HepG2 (cell line): ENCODE measurements around the gene CAMKK1. TPM values are rescaled to one million over a fixed set of nuclear protein-coding genes. Genes with fewer than 3 reads are reported as not detected.

Source experiments
- ATAC-seq: fragments of 200-7000 bp; cut with Tn5 transposase; 3 replicates; pipeline ENCODE4 v1.9.1; 2020; ENCODE audit warnings: mild to moderate bottlenecking, moderate library complexity
- BruUV-seq: library from RNA; stranded (reverse); fragments of 400-500 nt; replicated peaks from 2 replicates; lab custom pipeline; 2021; lab: Mats Ljungman, UMichigan
- CTCF ChIA-PET: fragments of 300-600 bp; formaldehyde crosslinking; extraction: SDS; loops from one replicate; lab custom pipeline; 2021; ENCODE audit warnings: low total read pairs, inconsistent platforms, low intra/inter-chr PET ratio; lab: Yijun Ruan, JAX
- POLR2A ChIA-PET: fragments of 350-600 bp; sonication (Branson Sonifier 250); formaldehyde crosslinking; loops from one replicate; lab custom pipeline; 2020; ENCODE audit warnings: antibody characterized with exemption, inconsistent platforms; lab: Yijun Ruan, JAX
- DNase-seq: peaks from one replicate; pipeline ENCODE4 v3.0.0-alpha.2; 2015; ENCODE audit warnings: low spot score
- FAIRE-seq: peaks from 3 replicates; lab custom pipeline; 2011; peaks lifted over from hg19 to GRCh38; lab: Jason Lieb, UNC
- H2AFZ ChIP-seq: one replicate; pipeline ENCODE4 v1.6.1; 2011; ENCODE audit warnings: low read length, inconsistent platforms
- H3K27ac ChIP-seq: fragments of 300-600 bp; 3 replicates; pipeline ENCODE4 v1.8.0; 2011; ENCODE audit warnings: mixed run types, mild to moderate bottlenecking, mixed read lengths, low read length, inconsistent platforms; ENCODE audit not compliant: insufficient read depth; ENCODE audit errors: extremely low read length
- H3K27me3 ChIP-seq, 2 experiments: fragments of 200-600 bp in 1 of 2; 2 replicates in 1 of 2; 3 replicates in 1 of 2; pipeline versions ENCODE4 v1.6.0 to v1.8.0; 2011; ENCODE audit warnings: low read length in 2 of 2, mild to moderate bottlenecking in 2 of 2, moderate library complexity in 2 of 2, inconsistent platforms in 1 of 2; ENCODE audit not compliant: insufficient read depth in 2 of 2, control insufficient read depth in 1 of 2
- H3K36me3 ChIP-seq, 2 experiments: fragments of 200-600 bp in 1 of 2; replicated peaks in 1 of 2; 2 replicates in 1 of 2; 3 replicates in 1 of 2; pipeline versions ENCODE4 v1.5.1 to v1.8.0; 2011; ENCODE audit warnings: low read length in 2 of 2, inconsistent platforms in 1 of 2; ENCODE audit not compliant: insufficient read depth in 2 of 2, control insufficient read depth in 1 of 2
- H3K4me1 ChIP-seq: 2 replicates; pipeline ENCODE4 v1.5.1; 2012; ENCODE audit warnings: low read length, inconsistent platforms; ENCODE audit not compliant: insufficient read depth
- H3K4me2 ChIP-seq: 2 replicates; pipeline ENCODE4 v1.6.0; 2011; ENCODE audit warnings: low read depth, low read length, inconsistent platforms
- H3K4me3 ChIP-seq, 3 experiments: fragments of 200-600 bp in 1 of 3; sonication (generic), shearing (Covaris generic) in 1 of 3; replicated peaks in 1 of 3; 2 replicates each; pipeline ENCODE4 v1.5.1; 2011 to 2016; ENCODE audit warnings: low read length in 3 of 3, inconsistent platforms in 2 of 3, low read depth in 2 of 3, mild to moderate bottlenecking in 2 of 3, control low read depth in 1 of 3, mixed read lengths in 1 of 3; ENCODE audit not compliant: insufficient read depth in 1 of 3
- H3K79me2 ChIP-seq: one replicate; pipeline ENCODE4 v1.6.1; 2011; ENCODE audit warnings: low read length, inconsistent platforms; ENCODE audit not compliant: insufficient read depth
- H3K9ac ChIP-seq: 2 replicates; pipeline ENCODE4 v1.6.0; 2011; ENCODE audit warnings: mild to moderate bottlenecking, low read depth, low read length, inconsistent platforms; ENCODE audit not compliant: insufficient read depth
- H3K9me3 ChIP-seq: 2 replicates; pipeline ENCODE4 v1.5.1; 2012; ENCODE audit warnings: mild to moderate bottlenecking, low read length
- H4K20me1 ChIP-seq: 2 replicates; pipeline ENCODE4 v1.6.0; 2011; ENCODE audit warnings: inconsistent platforms, mild to moderate bottlenecking, low read length, moderate library complexity; ENCODE audit not compliant: insufficient read depth
- ATAD3A ChIP-seq: sonication (generic); formaldehyde crosslinking; IDR thresholded peaks from 2 replicates; pipeline ENCODE4 v1.4.0; 2020; ENCODE audit warnings: missing genetic modification reagents
- CAMTA2 ChIP-seq: sonication (generic); formaldehyde crosslinking; IDR thresholded peaks from 2 replicates; pipeline ENCODE4 v1.4.0; 2020; ENCODE audit warnings: mild to moderate bottlenecking, missing genetic modification reagents, borderline replicate concordance
- CC2D1A ChIP-seq: sonication (generic); formaldehyde crosslinking; IDR thresholded peaks from 2 replicates; pipeline ENCODE4 v1.8.1; 2023; ENCODE audit warnings: mild to moderate bottlenecking, missing genetic modification reagents
- EHMT2 ChIP-seq: fragments of 200-600 bp; sonication (generic); IDR thresholded peaks from 2 replicates; pipeline ENCODE4 v1.7.0; 2017; ENCODE audit warnings: antibody characterized with exemption, low read depth, low read length, borderline replicate concordance
- HNRNPK ChIP-seq: fragments of 200-400 bp; formaldehyde crosslinking; IDR thresholded peaks from 2 replicates; pipeline ENCODE4 v1.6.1; 2018; ENCODE audit warnings: low read length, low read depth, moderate library complexity, mild to moderate bottlenecking; ENCODE audit not compliant: poor library complexity, severe bottlenecking
- MIXL1 ChIP-seq: IDR thresholded peaks from 2 replicates; pipeline ENCODE4 v1.6.1; 2016
- ZBTB21 ChIP-seq: sonication (generic); formaldehyde crosslinking; IDR thresholded peaks from 2 replicates; pipeline ENCODE4 v1.4.0; 2020; ENCODE audit warnings: missing genetic modification reagents
- ZBTB8A ChIP-seq: sonication (generic); formaldehyde crosslinking; IDR thresholded peaks from 2 replicates; pipeline ENCODE4 v1.4.0; 2020; ENCODE audit warnings: mild to moderate bottlenecking, low read depth, missing genetic modification reagents, borderline replicate concordance
- ZFP37 ChIP-seq: sonication (generic); formaldehyde crosslinking; IDR thresholded peaks from 2 replicates; pipeline ENCODE4 v1.4.0; 2020; ENCODE audit warnings: missing genetic modification reagents, borderline replicate concordance
- ZNF253 ChIP-seq: sonication (generic); formaldehyde crosslinking; IDR thresholded peaks from 2 replicates; pipeline ENCODE4 v1.8.0; 2022; ENCODE audit warnings: mild to moderate bottlenecking, missing genetic modification reagents, borderline replicate concordance
- ZNF331 ChIP-seq: sonication (generic); formaldehyde crosslinking; IDR thresholded peaks from 2 replicates; pipeline ENCODE4 v1.4.0; 2020; ENCODE audit warnings: missing genetic modification reagents
- ZSCAN25 ChIP-seq: sonication (generic); formaldehyde crosslinking; IDR thresholded peaks from 2 replicates; pipeline ENCODE4 v1.8.0; 2022; ENCODE audit warnings: mild to moderate bottlenecking, missing genetic modification reagents
- WGBS: methylation state at CpG from one replicate; pipeline ENCODE4 v1.1.6; 2017; ENCODE audit warnings: low lambda C conversion rate; 5-methylcytosine and 5-hydroxymethylcytosine counted together
- in situ Hi-C: cut with HindIII; loops from 2 replicates; pipeline ENCODE4 v1.10.0; 2017; ENCODE audit warnings: low pct_unique_long_range_greater_than_20kb; ENCODE audit not compliant: extremely low pct_ligation_motif_present
- intact Hi-C: fragments of 100-400 bp; cut with micrococcal nuclease; formaldehyde crosslinking; loops from one replicate; pipeline ENCODE4 v1.10.0; 2022; ENCODE audit not compliant: unreplicated experiment
- polyA plus RNA-seq, 8 experiments: library from polyadenylated mRNA; depleted of rRNA in 3 of 8; stranded (reverse) in 7 of 8; unstranded in 1 of 8; fragments of >200 nt; fragmentation: Illumina TruSeq in 4 of 8; extraction: Trizol in 4 of 8; gene quantifications; 2 replicates each; pipeline versions ENCODE4 v1.2.1 to v1.2.3, GENCODE V29; 2011 to 2016; ENCODE audit warnings: low read depth in 4 of 8, missing spikeins in 1 of 8, mixed read lengths in 1 of 8; ENCODE audit not compliant: insufficient read depth in 1 of 8
- total RNA-seq, 5 experiments: library from RNA; depleted of rRNA; stranded (reverse); fragments of >200 nt; fragmentation: Illumina TruSeq; extraction: Trizol; gene quantifications; 2 replicates each; pipeline ENCODE4 v1.2.3, GENCODE V29; 2016; ENCODE audit warnings: low read depth in 1 of 5
- TF ChIP-seq, protein P1 (sequence below): sonication (generic); formaldehyde crosslinking; IDR thresholded peaks from 2 replicates; pipeline ENCODE4 v1.8.0; 2022; ENCODE audit warnings: mild to moderate bottlenecking, missing genetic modification reagents; ENCODE audit not compliant: insufficient replicate concordance
- TF ChIP-seq, protein P2 (sequence below): sonication (generic); formaldehyde crosslinking; IDR thresholded peaks from 2 replicates; pipeline ENCODE4 v1.9.0; 2021; ENCODE audit warnings: missing genetic modification reagents, borderline replicate concordance
- TF ChIP-seq, protein P3 (sequence below): IDR thresholded peaks from 2 replicates; pipeline ENCODE4 v1.6.1; 2012; ENCODE audit warnings: low read depth, low read length, improper control_type of control experiment
- TF ChIP-seq, protein P4 (sequence below): sonication (generic); formaldehyde crosslinking; IDR thresholded peaks from 2 replicates; pipeline ENCODE4 v1.4.0; 2020; ENCODE audit warnings: missing genetic modification reagents
- TF ChIP-seq, protein P5 (sequence below): sonication (generic); formaldehyde crosslinking; IDR thresholded peaks from 2 replicates; pipeline ENCODE4 v1.5.1; 2020; ENCODE audit warnings: missing genetic modification reagents, mild to moderate bottlenecking, borderline replicate concordance

CAMKK1 gene
- total and polyA plus RNA-seq, 2 of the 13 experiments (the other 11 are each of a cell fraction or from before 2014, with no cell fraction given): 1.5 to 1.6 TPM

DNA sequence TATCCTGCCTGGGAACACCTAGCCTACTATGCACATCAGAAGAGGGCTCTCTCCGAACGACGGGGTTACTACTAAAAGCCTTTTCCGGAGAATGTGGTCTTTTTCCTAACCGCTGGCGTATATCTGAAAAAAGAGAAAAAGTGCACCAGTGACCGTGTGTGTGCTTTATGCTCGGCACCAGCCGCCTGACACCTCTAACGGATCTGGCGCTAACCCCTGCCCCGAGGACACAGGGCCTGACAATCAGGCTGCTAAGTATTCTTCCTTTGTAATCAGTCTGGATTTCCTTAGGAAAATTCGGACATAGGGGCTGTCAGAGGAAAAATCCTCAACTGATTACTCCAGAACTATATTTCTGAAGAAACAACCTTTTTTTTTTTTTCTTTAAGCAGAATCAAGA is 78.5 kb downstream of the CAMKK1 start:
- no peak for TF ChIP-seq ZFP37 (CRISPR knock-in tag)
- no peak for TF ChIP-seq ZSCAN25
- no peak for TF ChIP-seq MIXL1 (CRISPR knock-in tag)
- TF ChIP-seq ZBTB21 (CRISPR knock-in tag): no peak
- TF ChIP-seq, protein P1, sequence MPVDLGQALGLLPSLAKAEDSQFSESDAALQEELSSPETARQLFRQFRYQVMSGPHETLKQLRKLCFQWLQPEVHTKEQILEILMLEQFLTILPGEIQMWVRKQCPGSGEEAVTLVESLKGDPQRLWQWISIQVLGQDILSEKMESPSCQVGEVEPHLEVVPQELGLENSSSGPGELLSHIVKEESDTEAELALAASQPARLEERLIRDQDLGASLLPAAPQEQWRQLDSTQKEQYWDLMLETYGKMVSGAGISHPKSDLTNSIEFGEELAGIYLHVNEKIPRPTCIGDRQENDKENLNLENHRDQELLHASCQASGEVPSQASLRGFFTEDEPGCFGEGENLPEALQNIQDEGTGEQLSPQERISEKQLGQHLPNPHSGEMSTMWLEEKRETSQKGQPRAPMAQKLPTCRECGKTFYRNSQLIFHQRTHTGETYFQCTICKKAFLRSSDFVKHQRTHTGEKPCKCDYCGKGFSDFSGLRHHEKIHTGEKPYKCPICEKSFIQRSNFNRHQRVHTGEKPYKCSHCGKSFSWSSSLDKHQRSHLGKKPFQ (CRISPR knock-in tag): no peak
- TF ChIP-seq ZNF331 (CRISPR knock-in tag): no peak
- no peak for TF ChIP-seq ZNF253
- TF ChIP-seq, protein P2, sequence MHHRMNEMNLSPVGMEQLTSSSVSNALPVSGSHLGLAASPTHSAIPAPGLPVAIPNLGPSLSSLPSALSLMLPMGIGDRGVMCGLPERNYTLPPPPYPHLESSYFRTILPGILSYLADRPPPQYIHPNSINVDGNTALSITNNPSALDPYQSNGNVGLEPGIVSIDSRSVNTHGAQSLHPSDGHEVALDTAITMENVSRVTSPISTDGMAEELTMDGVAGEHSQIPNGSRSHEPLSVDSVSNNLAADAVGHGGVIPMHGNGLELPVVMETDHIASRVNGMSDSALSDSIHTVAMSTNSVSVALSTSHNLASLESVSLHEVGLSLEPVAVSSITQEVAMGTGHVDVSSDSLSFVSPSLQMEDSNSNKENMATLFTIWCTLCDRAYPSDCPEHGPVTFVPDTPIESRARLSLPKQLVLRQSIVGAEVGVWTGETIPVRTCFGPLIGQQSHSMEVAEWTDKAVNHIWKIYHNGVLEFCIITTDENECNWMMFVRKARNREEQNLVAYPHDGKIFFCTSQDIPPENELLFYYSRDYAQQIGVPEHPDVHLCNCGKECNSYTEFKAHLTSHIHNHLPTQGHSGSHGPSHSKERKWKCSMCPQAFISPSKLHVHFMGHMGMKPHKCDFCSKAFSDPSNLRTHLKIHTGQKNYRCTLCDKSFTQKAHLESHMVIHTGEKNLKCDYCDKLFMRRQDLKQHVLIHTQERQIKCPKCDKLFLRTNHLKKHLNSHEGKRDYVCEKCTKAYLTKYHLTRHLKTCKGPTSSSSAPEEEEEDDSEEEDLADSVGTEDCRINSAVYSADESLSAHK (CRISPR knock-in tag): no peak
- TF ChIP-seq, protein P3, sequence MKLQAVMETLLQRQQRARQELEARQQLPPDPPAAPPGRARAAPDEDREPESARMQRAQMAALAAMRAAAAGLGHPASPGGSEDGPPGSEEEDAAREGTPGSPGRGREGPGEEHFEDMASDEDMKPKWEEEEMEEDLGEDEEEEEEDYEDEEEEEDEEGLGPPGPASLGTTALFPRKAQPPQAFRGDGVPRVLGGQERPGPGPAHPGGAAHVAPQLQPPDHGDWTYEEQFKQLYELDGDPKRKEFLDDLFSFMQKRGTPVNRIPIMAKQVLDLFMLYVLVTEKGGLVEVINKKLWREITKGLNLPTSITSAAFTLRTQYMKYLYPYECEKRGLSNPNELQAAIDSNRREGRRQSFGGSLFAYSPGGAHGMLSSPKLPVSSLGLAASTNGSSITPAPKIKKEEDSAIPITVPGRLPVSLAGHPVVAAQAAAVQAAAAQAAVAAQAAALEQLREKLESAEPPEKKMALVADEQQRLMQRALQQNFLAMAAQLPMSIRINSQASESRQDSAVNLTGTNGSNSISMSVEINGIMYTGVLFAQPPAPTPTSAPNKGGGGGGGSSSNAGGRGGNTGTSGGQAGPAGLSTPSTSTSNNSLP: no peak
- no peak for TF ChIP-seq EHMT2
- no peak for TF ChIP-seq CAMTA2 (CRISPR knock-in tag)
- TF ChIP-seq ATAD3A: no peak
- no peak for TF ChIP-seq ZBTB8A (CRISPR knock-in tag)
- no peak for TF ChIP-seq HNRNPK
- TF ChIP-seq, protein P4, sequence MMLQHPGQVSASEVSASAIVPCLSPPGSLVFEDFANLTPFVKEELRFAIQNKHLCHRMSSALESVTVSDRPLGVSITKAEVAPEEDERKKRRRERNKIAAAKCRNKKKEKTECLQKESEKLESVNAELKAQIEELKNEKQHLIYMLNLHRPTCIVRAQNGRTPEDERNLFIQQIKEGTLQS (CRISPR knock-in tag): no peak
- TF ChIP-seq CC2D1A (CRISPR knock-in tag): no peak
- TF ChIP-seq, protein P5, sequence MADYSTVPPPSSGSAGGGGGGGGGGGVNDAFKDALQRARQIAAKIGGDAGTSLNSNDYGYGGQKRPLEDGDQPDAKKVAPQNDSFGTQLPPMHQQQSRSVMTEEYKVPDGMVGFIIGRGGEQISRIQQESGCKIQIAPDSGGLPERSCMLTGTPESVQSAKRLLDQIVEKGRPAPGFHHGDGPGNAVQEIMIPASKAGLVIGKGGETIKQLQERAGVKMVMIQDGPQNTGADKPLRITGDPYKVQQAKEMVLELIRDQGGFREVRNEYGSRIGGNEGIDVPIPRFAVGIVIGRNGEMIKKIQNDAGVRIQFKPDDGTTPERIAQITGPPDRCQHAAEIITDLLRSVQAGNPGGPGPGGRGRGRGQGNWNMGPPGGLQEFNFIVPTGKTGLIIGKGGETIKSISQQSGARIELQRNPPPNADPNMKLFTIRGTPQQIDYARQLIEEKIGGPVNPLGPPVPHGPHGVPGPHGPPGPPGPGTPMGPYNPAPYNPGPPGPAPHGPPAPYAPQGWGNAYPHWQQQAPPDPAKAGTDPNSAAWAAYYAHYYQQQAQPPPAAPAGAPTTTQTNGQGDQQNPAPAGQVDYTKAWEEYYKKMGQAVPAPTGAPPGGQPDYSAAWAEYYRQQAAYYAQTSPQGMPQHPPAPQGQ (CRISPR knock-in tag): no peak
- Histone ChIP-seq H3K4me2 (no peak overlapping the region), H4K20me1 (no peaks in the 10 kb centered on the region), H2AFZ (no peak overlapping the region), H3K36me3 (peaks cover 19 to 65% of the 10 kb centered on the region in 2 experiments; a peak in 4 of 5 replicates), H3K27ac (no peak overlapping the region), H3K27me3 (no peaks in the 10 kb centered on the region), H3K9ac (no peak overlapping the region), H3K9me3 (no peaks in the 10 kb centered on the region), H3K79me2 (no peaks in the 10 kb centered on the region), H3K4me1 (peaks cover 10% of the 10 kb centered on the region; the same call in 1 of the 2 replicates), H3K4me3 (no peak overlapping the region)
- no TSS peak for BruUV-seq
- ChIA-PET POLR2A (no interaction called here), CTCF (no interaction called here)
- 93% methylated on average over 13 of the region's 13 CpGs for WGBS
- in situ Hi-C loops: no loop called here
- intact Hi-C loops: no loop called here
- DNase-seq: no peak
- no peak for ATAC-seq
- FAIRE-seq: no peak
